Measurements from ENCODE around the gene ZBTB7C. TPM values are rescaled to one million over a fixed set of nuclear protein-coding genes. Genes with fewer than 3 reads are reported as not detected.

ZBTB7C gene
- total RNA-seq, 2 donors from 2014 or later: 25.1 to 36.4 TPM

DNA sequence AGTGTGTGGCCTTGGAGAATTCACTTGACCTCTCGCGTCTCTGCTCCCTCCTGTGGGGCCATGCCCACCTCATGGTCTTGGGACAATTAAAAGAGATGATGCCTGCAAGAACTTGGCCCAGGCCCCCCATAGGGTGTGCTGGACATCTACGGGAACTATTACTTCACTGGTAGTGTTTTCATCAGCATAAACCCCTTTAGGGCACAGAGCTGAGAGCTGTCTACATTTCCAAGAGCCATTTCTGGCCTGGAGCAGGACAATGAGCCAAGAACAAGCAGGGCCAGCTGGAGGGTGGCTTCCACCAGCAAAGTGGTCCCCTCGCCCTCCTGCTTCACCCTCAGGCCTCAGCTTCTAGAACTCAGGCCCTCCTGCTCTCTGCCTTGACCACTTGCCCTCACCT lies 232.3 kb downstream of the ZBTB7C start:
- intact Hi-C loops (cut with DNase I): no loop called here
- Histone ChIP-seq H3K4me1 (no peaks in the 10 kb centered on the region), H3K27me3 (no peaks in the 10 kb centered on the region), H3K9me3 (no peaks in the 10 kb centered on the region), H3K36me3 (no peaks in the 10 kb centered on the region), H3K9ac (ENCODE audit: low read depth in 2 of 2, low read length in 2 of 2) (no peak overlapping the region), H3K4me3 (no peak overlapping the region), H3K27ac (no peak overlapping the region)
- no peak for DNase-seq
- TF ChIP-seq, protein P1, sequence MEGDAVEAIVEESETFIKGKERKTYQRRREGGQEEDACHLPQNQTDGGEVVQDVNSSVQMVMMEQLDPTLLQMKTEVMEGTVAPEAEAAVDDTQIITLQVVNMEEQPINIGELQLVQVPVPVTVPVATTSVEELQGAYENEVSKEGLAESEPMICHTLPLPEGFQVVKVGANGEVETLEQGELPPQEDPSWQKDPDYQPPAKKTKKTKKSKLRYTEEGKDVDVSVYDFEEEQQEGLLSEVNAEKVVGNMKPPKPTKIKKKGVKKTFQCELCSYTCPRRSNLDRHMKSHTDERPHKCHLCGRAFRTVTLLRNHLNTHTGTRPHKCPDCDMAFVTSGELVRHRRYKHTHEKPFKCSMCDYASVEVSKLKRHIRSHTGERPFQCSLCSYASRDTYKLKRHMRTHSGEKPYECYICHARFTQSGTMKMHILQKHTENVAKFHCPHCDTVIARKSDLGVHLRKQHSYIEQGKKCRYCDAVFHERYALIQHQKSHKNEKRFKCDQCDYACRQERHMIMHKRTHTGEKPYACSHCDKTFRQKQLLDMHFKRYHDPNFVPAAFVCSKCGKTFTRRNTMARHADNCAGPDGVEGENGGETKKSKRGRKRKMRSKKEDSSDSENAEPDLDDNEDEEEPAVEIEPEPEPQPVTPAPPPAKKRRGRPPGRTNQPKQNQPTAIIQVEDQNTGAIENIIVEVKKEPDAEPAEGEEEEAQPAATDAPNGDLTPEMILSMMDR (IDR thresholded peaks at IDR 0.05): no peak

DNA sequence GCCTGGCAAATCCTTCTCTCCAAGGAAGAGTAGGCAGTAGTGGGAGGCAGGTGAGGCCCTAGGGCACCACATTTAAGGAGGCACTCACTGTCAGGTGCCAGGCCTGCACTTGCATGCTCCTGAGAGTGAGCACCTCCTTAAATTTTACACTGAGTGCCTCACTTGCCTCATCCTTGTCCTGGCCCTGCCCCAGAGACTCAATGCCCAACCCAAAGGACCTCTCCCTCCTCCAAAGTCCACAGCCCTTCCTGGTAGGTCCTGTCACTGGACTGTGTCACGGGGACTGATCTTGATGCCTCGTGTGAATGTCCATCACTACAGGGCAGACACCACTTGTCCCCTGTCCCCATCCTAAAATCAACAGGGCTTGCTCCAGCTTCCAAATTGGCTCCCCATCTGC lies 235.6 kb downstream of the ZBTB7C start:
- no peak overlapping the region for H3K9ac ChIP-seq (ENCODE audit: low read depth in 2 of 2, low read length in 2 of 2)
- TF ChIP-seq, protein P1 (IDR thresholded peaks at IDR 0.05): no peak
- H3K9me3 ChIP-seq: no peaks in the 10 kb centered on the region
- no peak overlapping the region for H3K4me3 ChIP-seq
- no peaks in the 10 kb centered on the region for H3K27me3 ChIP-seq
- no peak overlapping the region for H3K27ac ChIP-seq
- H3K4me1 ChIP-seq: no peaks in the 10 kb centered on the region
- intact Hi-C loops (cut with DNase I): no loop called here
- no peaks in the 10 kb centered on the region for H3K36me3 ChIP-seq
- DNase-seq: peak; percentile 56

DNA sequence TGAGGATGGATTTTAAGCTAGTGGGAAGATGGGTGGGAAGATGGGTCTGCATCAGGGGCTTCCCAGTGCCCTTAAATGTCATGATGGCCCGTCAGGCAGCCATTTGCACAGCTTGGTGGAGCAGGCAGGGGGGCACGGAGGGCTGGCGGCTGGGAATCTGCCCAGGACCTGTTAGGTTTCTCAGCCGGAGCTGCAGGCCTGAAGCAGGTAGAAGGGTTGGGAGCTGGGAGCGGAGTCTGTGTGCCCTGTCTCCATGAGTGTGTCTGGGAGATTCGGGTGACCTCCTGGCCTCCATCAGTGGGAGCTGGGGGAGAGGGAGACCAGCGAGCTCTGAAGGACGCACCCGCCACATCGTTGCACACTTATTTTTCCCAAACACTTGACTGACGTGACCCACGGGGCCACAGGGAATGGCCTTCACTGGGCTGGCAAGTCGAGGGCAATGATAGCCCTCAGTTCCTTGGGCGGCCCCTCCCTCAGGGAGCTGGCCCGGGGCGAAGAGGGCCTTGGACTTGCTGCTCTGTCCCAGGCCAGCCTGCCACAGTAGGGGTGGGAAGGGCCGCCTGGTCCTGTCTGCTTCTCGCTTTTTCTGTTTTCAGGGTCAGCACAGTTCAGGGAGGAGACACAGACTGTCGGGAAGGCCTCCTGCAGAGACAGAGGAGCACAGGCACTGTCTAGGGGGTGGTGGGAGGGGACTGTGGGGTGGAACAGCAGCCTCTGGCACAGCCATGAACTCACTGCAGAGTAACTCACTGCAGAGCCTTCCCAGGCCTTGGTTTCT lies 236.8 kb downstream of the ZBTB7C start:
- H3K36me3 ChIP-seq: no peaks in the 10 kb centered on the region
- H3K27ac ChIP-seq: no peak overlapping the region
- H3K4me3 ChIP-seq: no peak overlapping the region
- H3K9me3 ChIP-seq: no peaks in the 10 kb centered on the region
- H3K27me3 ChIP-seq: no peaks in the 10 kb centered on the region
- H3K9ac ChIP-seq (ENCODE audit: low read depth in 2 of 2, low read length in 2 of 2): no peak overlapping the region
- TF ChIP-seq, protein P1 (IDR thresholded peaks at IDR 0.05): no peak
- DNase-seq: no peak
- intact Hi-C loops (cut with DNase I): no loop called here
- no peaks in the 10 kb centered on the region for H3K4me1 ChIP-seq

DNA sequence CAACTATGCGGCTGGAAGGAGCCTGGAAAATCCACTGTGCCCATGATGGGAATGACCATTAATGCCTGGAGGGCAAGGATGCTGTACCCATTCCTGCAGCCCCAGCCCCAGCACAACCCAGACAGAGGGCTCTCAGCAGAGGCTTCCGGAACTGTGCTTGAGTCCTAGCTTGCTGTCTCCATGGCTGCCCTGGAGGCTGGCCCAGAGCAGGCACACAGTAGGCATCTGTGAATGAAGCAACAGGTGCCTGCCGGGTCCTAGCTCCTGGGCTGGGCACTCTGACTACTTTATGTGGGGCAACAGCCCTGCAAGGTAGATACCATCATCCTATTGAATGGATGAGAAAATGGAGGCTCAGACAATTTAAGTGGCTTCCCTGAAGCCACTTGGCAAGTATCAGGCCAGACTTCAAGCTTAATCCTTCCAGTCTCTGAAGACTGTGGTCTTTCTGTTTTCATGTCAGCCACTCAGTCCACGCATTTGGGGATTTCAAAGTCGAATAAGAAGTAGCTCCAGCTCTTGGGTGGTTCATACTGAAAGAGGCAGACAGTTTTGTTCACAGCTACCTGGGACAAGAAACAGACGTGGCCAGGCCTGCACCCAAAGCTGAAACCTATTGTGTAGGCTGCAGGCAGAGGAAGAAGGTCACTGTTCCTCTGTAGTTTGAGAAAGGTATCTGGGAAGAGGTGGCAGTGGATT lies 237.5 kb downstream of the ZBTB7C start:
- no peak overlapping the region for H3K9ac ChIP-seq (ENCODE audit: low read depth in 2 of 2, low read length in 2 of 2)
- intact Hi-C loops (cut with DNase I): no loop called here
- DNase-seq: no peak
- H3K9me3 ChIP-seq: no peaks in the 10 kb centered on the region
- TF ChIP-seq, protein P1 (IDR thresholded peaks at IDR 0.05): no peak
- no peaks in the 10 kb centered on the region for H3K36me3 ChIP-seq
- H3K4me1 ChIP-seq: no peaks in the 10 kb centered on the region
- H3K27me3 ChIP-seq: no peaks in the 10 kb centered on the region
- no peak overlapping the region for H3K4me3 ChIP-seq
- H3K27ac ChIP-seq: no peak overlapping the region

DNA sequence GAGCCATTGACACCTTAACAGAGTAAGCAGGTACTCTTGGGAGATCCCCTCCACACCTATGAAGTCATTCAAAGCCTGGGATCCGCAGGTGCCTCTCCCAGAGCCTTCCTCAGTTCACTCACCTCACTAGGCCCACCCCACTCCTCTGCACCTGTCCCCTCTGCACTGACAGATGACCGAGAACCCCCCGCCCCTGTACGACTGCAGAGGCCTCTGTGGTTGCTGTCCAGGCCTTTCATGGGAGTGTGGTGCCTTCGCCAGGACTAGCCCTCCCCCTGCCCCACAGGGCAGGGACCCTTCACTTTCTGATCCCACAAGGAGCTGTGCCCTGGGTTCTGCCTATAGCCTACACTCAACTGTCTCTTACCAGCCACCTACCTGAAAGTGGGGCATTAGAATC lies 238.5 kb downstream of the ZBTB7C start:
- Histone ChIP-seq H3K4me1 (no peaks in the 10 kb centered on the region), H3K27me3 (no peaks in the 10 kb centered on the region), H3K27ac (no peak overlapping the region), H3K4me3 (no peak overlapping the region), H3K36me3 (no peaks in the 10 kb centered on the region), H3K9me3 (no peaks in the 10 kb centered on the region), H3K9ac (ENCODE audit: low read depth in 2 of 2, low read length in 2 of 2) (no peak overlapping the region)
- no peak for DNase-seq
- TF ChIP-seq, protein P1 (IDR thresholded peaks at IDR 0.05): no peak
- intact Hi-C loops (cut with DNase I): no loop called here

Data from colonic mucosa (tissue), 4 donors.